IMR-90 (cell line): ENCODE measurements around the gene ZNF692. TPM values are rescaled to one million over a fixed set of nuclear protein-coding genes. Genes with fewer than 3 reads are reported as not detected.

Experiments
- ATAC-seq: fragments of 200-7000 bp; cut with Tn5 transposase; 2 replicates; pipeline ENCODE4 v1.9.1; 2020; ENCODE audit warnings: low read depth, mild to moderate bottlenecking, moderate library complexity
- BruUV-seq: library from RNA; stranded (reverse); fragments of 400-500 nt; replicated peaks from 2 replicates; lab custom pipeline; 2021; lab: Mats Ljungman, UMichigan
- CTCF ChIA-PET: fragments of 300-600 bp; formaldehyde crosslinking; extraction: SDS; loops from one replicate; lab custom pipeline; 2021; ENCODE audit warnings: antibody characterized with exemption; lab: Yijun Ruan, JAX
- POLR2A ChIA-PET: fragments of 300-600 bp; sonication (Branson Sonifier 250); formaldehyde crosslinking; loops from one replicate; lab custom pipeline; 2022; ENCODE audit warnings: antibody characterized with exemption; ENCODE audit not compliant: unreplicated experiment; lab: Charles Lee
- DNase-seq: peaks from one replicate; pipeline ENCODE4 v3.0.0; 2013
- H2AFZ ChIP-seq: replicated peaks from 2 replicates; pipeline ENCODE3; 2013; ENCODE audit warnings: low read length, mild to moderate bottlenecking; ENCODE audit not compliant: poor library complexity
- H2AK5ac ChIP-seq: 2 replicates; pipeline ENCODE4 v1.6.1; 2013; ENCODE audit warnings: low read depth, low read length, inconsistent platforms
- H2AK9ac ChIP-seq: replicated peaks from 2 replicates; pipeline ENCODE3; 2013; ENCODE audit warnings: mild to moderate bottlenecking, low read depth, low read length, moderate library complexity; ENCODE audit not compliant: poor library complexity
- H2BK120ac ChIP-seq: 2 replicates; pipeline ENCODE4 v1.6.1; 2013; ENCODE audit warnings: low read depth, low read length, inconsistent platforms
- H2BK15ac ChIP-seq: 3 replicates; pipeline ENCODE4 v1.6.1; 2013; ENCODE audit warnings: low read depth, low read length, inconsistent platforms
- H2BK20ac ChIP-seq: 2 replicates; pipeline ENCODE4 v1.6.1; 2013; ENCODE audit warnings: low read depth, mild to moderate bottlenecking, inconsistent platforms, low read length, moderate library complexity
- H2BK5ac ChIP-seq: 2 replicates; pipeline ENCODE4 v1.6.1; 2013; ENCODE audit warnings: mild to moderate bottlenecking, low read depth, low read length, inconsistent platforms; ENCODE audit not compliant: poor library complexity, severe bottlenecking
- H3K14ac ChIP-seq: replicated peaks from 2 replicates; pipeline ENCODE4 v1.6.1; 2013; ENCODE audit warnings: low read depth, low read length, inconsistent platforms
- H3K18ac ChIP-seq: 2 replicates; pipeline ENCODE4 v1.6.1; 2013; ENCODE audit warnings: low read depth, low read length, control low read depth
- H3K23ac ChIP-seq: 2 replicates; pipeline ENCODE4 v1.6.1; 2013; ENCODE audit warnings: low read depth, low read length, inconsistent platforms
- H3K27ac ChIP-seq: 2 replicates; pipeline ENCODE4 v1.5.1; 2013; ENCODE audit warnings: mild to moderate bottlenecking, control low read depth, low read length; ENCODE audit not compliant: insufficient read depth
- H3K27me3 ChIP-seq: 2 replicates; pipeline ENCODE4 v1.6.1; 2013; ENCODE audit warnings: low read length; ENCODE audit not compliant: control insufficient read depth, insufficient read depth
- H3K36me3 ChIP-seq: 2 replicates; pipeline ENCODE4 v1.6.1; 2013; ENCODE audit warnings: low read length, mixed read lengths; ENCODE audit not compliant: control insufficient read depth, insufficient read depth
- H3K4ac ChIP-seq: 2 replicates; pipeline ENCODE4 v1.6.1; 2013; ENCODE audit warnings: low read depth, low read length, inconsistent platforms
- H3K4me1 ChIP-seq: 2 replicates; pipeline ENCODE4 v1.6.1; 2013; ENCODE audit warnings: low read length, mixed read lengths; ENCODE audit not compliant: control insufficient read depth, insufficient read depth
- H3K4me2 ChIP-seq: 2 replicates; pipeline ENCODE4 v1.6.1; 2013; ENCODE audit warnings: low read depth, mild to moderate bottlenecking, control low read depth, low read length, moderate library complexity
- H3K4me3 ChIP-seq: 2 replicates; pipeline ENCODE4 v1.5.1; 2013; ENCODE audit warnings: low read depth, mild to moderate bottlenecking, control low read depth, low read length, moderate library complexity; ENCODE audit not compliant: insufficient read depth
- H3K56ac ChIP-seq: 2 replicates; pipeline ENCODE4 v1.6.1; 2013; ENCODE audit warnings: low read length, inconsistent platforms; ENCODE audit not compliant: insufficient read depth; ENCODE audit errors: extremely low read depth
- H3K79me1 ChIP-seq, 2 experiments: 2 replicates each; pipeline ENCODE4 v1.6.1; 2013; ENCODE audit warnings: low read length in 2 of 2, inconsistent platforms in 1 of 2, low read depth in 1 of 2
- H3K9ac ChIP-seq: 2 replicates; pipeline ENCODE4 v1.6.1; 2013; ENCODE audit warnings: low read depth, low read length, control low read depth
- H3K9me1 ChIP-seq: 2 replicates; pipeline ENCODE4 v1.6.1; 2013; ENCODE audit warnings: low read length, inconsistent platforms; ENCODE audit not compliant: insufficient read depth
- H3K9me3 ChIP-seq: 2 replicates; pipeline ENCODE4 v1.6.1; 2013; ENCODE audit warnings: low read length; ENCODE audit not compliant: control insufficient read depth, insufficient read depth
- H4K20me1 ChIP-seq: 2 replicates; pipeline ENCODE4 v1.6.1; 2013; ENCODE audit warnings: low read length, inconsistent platforms; ENCODE audit not compliant: insufficient read depth
- H4K5ac ChIP-seq: 2 replicates; pipeline ENCODE4 v1.6.1; 2013; ENCODE audit warnings: mild to moderate bottlenecking, low read depth, low read length, control low read depth
- H4K8ac ChIP-seq, 2 experiments: 2 replicates each; pipeline ENCODE4 v1.6.1; 2013; ENCODE audit warnings: low read depth in 2 of 2, low read length in 2 of 2, control low read depth in 1 of 2, inconsistent platforms in 1 of 2
- H4K91ac ChIP-seq: 2 replicates; pipeline ENCODE4 v1.6.1; 2013; ENCODE audit warnings: low read depth, low read length, inconsistent platforms; ENCODE audit not compliant: insufficient read depth
- BHLHE40 ChIP-seq: fragments of 150-350 bp; IDR thresholded peaks from 2 replicates; pipeline ENCODE4 v1.6.1; 2016; ENCODE audit warnings: mild to moderate bottlenecking, low read depth, low read length
- CEBPB ChIP-seq: IDR thresholded peaks from 2 replicates; pipeline ENCODE4 v1.6.1; 2012; ENCODE audit warnings: low read depth, low read length, improper control_type of control experiment
- CHD1 ChIP-seq: IDR thresholded peaks from 2 replicates; pipeline ENCODE4 v1.6.1; 2012; ENCODE audit warnings: low read depth, low read length, improper control_type of control experiment
- CTCF ChIP-seq: conservative IDR thresholded peaks from 2 replicates; pipeline ENCODE4 v1.5.1; 2012; ENCODE audit warnings: mild to moderate bottlenecking, low read depth, low read length, improper control_type of control experiment
- FOS ChIP-seq: fragments of 150-350 bp; IDR thresholded peaks from 2 replicates; pipeline ENCODE4 v1.6.1; 2016; ENCODE audit warnings: low read depth, low read length
- MAFK ChIP-seq: IDR thresholded peaks from 2 replicates; pipeline ENCODE4 v1.6.1; 2012; ENCODE audit warnings: low read depth, low read length, improper control_type of control experiment
- MAZ ChIP-seq: IDR thresholded peaks from 2 replicates; pipeline ENCODE4 v1.6.1; 2012; ENCODE audit warnings: low read depth, mild to moderate bottlenecking, low read length, improper control_type of control experiment, moderate library complexity, borderline replicate concordance
- MXI1 ChIP-seq: IDR thresholded peaks from 2 replicates; pipeline ENCODE4 v1.6.1; 2012; ENCODE audit warnings: low read depth, mild to moderate bottlenecking, low read length, moderate library complexity, borderline replicate concordance
- NFE2L2 ChIP-seq: fragments of 150-350 bp; IDR thresholded peaks from 2 replicates; pipeline ENCODE4 v1.6.1; 2016; ENCODE audit warnings: low read depth, mild to moderate bottlenecking, low read length
- POLR2A ChIP-seq: IDR thresholded peaks from 2 replicates; pipeline ENCODE4 v1.6.1; 2012; ENCODE audit warnings: mild to moderate bottlenecking, low read depth, low read length
- RAD21 ChIP-seq: IDR thresholded peaks from 2 replicates; pipeline ENCODE4 v1.6.1; 2012; ENCODE audit warnings: low read length, improper control_type of control experiment
- RCOR1 ChIP-seq: IDR thresholded peaks from 2 replicates; pipeline ENCODE4 v1.6.1; 2012; ENCODE audit warnings: mild to moderate bottlenecking, low read length, improper control_type of control experiment; ENCODE audit not compliant: insufficient replicate concordance
- RFX5 ChIP-seq: IDR thresholded peaks from 2 replicates; pipeline ENCODE4 v1.8.0; 2012; ENCODE audit warnings: low read depth, mild to moderate bottlenecking, low read length, moderate library complexity
- SMC3 ChIP-seq: fragments of 150-350 bp; IDR thresholded peaks from 2 replicates; pipeline ENCODE4 v1.6.1; 2016; ENCODE audit warnings: low read depth, mild to moderate bottlenecking, antibody characterized with exemption, low read length, moderate library complexity
- USF2 ChIP-seq: fragments of 150-350 bp; IDR thresholded peaks from 2 replicates; pipeline ENCODE4 v1.6.1; 2017; ENCODE audit warnings: mild to moderate bottlenecking, antibody characterized with exemption, low read length, low read depth
- WGBS, 2 experiments: methylation state at CpG; one replicate each; pipeline versions ENCODE4 v1.1.5 to v1.1.7; 2013; ENCODE audit warnings: missing lambda C conversion rate in 2 of 2; ENCODE audit not compliant: insufficient read length in 1 of 2; ENCODE audit errors: extremely low coverage in 2 of 2; 5-methylcytosine and 5-hydroxymethylcytosine counted together
- dilution Hi-C: fragments of 300-500 bp; cut with HindIII; formaldehyde crosslinking; loops from one replicate; pipeline ENCODE4 v1.14.3; 2018; ENCODE audit warnings: low sequenced_read_pairs; ENCODE audit not compliant: unreplicated experiment
- in situ Hi-C: fragments of 300-500 bp; cut with MboI; formaldehyde crosslinking; loops from 3 replicates; pipeline ENCODE4 v1.14.3; 2019; ENCODE audit warnings: low sequenced_read_pairs, inconsistent platforms, mixed read lengths
- intact Hi-C: fragments of 100-400 bp; cut with micrococcal nuclease; formaldehyde crosslinking; loops from 2 replicates; pipeline ENCODE4 v1.10.0; 2022
- polyA plus RNA-seq, 3 experiments: library from polyadenylated mRNA; depleted of rRNA; stranded (reverse); fragments of >200 nt; gene quantifications; 2 replicates each; pipeline ENCODE4 v1.2.3, GENCODE V29; 2012; ENCODE audit warnings: low replicate concordance in 1 of 3
- total RNA-seq: library from RNA; depleted of rRNA; stranded (reverse); fragments of >200 nt; gene quantifications from 2 replicates; pipeline ENCODE4 v1.2.3, GENCODE V29; 2012
- TF ChIP-seq, protein P1 (sequence below): fragments of 150-350 bp; IDR thresholded peaks from 2 replicates; pipeline ENCODE4 v1.6.1; 2016; ENCODE audit warnings: low read depth, mild to moderate bottlenecking, low read length, moderate library complexity, borderline replicate concordance

ZNF692 gene
- total and polyA plus RNA-seq, 2 of the 4 experiments (the other 2 are of a cell fraction) = 7.3 to 50.4 TPM

GRCh38 chr1:248831842-248832241, 27.0 kb downstream of the ZNF692 start:
- no peak overlapping the region for H2BK5ac ChIP-seq
- H3K9me3 ChIP-seq = no peaks in the 10 kb centered on the region
- ChIA-PET POLR2A (no interaction called here), CTCF (no interaction called here)
- intact Hi-C loops = no loop called here
- no peak overlapping the region for H3K18ac ChIP-seq
- H2BK20ac ChIP-seq = no peak overlapping the region
- H4K91ac ChIP-seq = no peak overlapping the region
- no peak overlapping the region for H2BK120ac ChIP-seq
- no peaks in the 10 kb centered on the region for H3K27me3 ChIP-seq
- H3K9me1 ChIP-seq = no peaks in the 10 kb centered on the region
- no peak overlapping the region for H3K23ac ChIP-seq
- no peaks in the 10 kb centered on the region for H3K36me3 ChIP-seq
- H3K56ac ChIP-seq = no peak overlapping the region
- H4K8ac ChIP-seq = no peak overlapping the region
- no peaks in the 10 kb centered on the region for H4K20me1 ChIP-seq
- no peak overlapping the region for H3K14ac ChIP-seq
- no peaks in the 10 kb centered on the region for H3K4me1 ChIP-seq
- H3K79me1 ChIP-seq = peaks cover 0 to 8% of the 10 kb centered on the region in 2 experiments; a peak in 1 of 4 replicates
- H3K4me3 ChIP-seq = no peak overlapping the region
- in situ Hi-C loops = no loop called here
- H2AK5ac ChIP-seq = no peak overlapping the region
- TF ChIP-seq MAFK (no peak), RCOR1 (no peak), FOS (no peak), USF2 (no peak), BHLHE40 (no peak), RFX5 (no peak), CEBPB (no peak), MAZ (no peak), SMC3 (no peak), NFE2L2 (no peak), CHD1 (no peak), POLR2A (no peak), MXI1 (no peak), RAD21 (no peak), CTCF (no peak)
- TF ChIP-seq, protein P1, sequence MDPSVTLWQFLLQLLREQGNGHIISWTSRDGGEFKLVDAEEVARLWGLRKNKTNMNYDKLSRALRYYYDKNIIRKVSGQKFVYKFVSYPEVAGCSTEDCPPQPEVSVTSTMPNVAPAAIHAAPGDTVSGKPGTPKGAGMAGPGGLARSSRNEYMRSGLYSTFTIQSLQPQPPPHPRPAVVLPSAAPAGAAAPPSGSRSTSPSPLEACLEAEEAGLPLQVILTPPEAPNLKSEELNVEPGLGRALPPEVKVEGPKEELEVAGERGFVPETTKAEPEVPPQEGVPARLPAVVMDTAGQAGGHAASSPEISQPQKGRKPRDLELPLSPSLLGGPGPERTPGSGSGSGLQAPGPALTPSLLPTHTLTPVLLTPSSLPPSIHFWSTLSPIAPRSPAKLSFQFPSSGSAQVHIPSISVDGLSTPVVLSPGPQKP = no peak
- ATAC-seq (no peak), DNase-seq (no peak)
- H2AK9ac ChIP-seq = no peak overlapping the region
- no peak overlapping the region for H2AFZ ChIP-seq
- H4K5ac ChIP-seq = no peak overlapping the region
- no peak overlapping the region for H3K27ac ChIP-seq
- no peak overlapping the region for H3K9ac ChIP-seq
- dilution Hi-C loops = no loop called here
- H2BK15ac ChIP-seq = no peak overlapping the region
- no peak overlapping the region for H3K4ac ChIP-seq
- BruUV-seq = no TSS peak
- no CpG with 5 or more reads among the region's 1 CpG for WGBS, 2 experiments
- no peak overlapping the region for H3K4me2 ChIP-seq
